K562 (cell line): ENCODE measurements around the gene AKIRIN1. TPM values are rescaled to one million over a fixed set of nuclear protein-coding genes. Genes with fewer than 3 reads are reported as not detected.

Experiments
- ATAC-seq: fragments of 200-7000 bp; cut with Tn5 transposase; 3 replicates; pipeline ENCODE4 v1.9.1; 2020; ENCODE audit warnings: moderate library complexity
- BruUV-seq: library from RNA; stranded (reverse); fragments of 400-500 nt; replicated peaks from 2 replicates; lab custom pipeline; 2021; lab: Mats Ljungman, UMichigan
- CTCF ChIA-PET: fragments of 300-600 bp; formaldehyde crosslinking; extraction: SDS; loops from one replicate; lab custom pipeline; 2021; ENCODE audit warnings: low intra/inter-chr PET ratio; lab: Yijun Ruan, JAX
- POLR2A ChIA-PET: fragments of 300-600, 350-650 bp; sonication (Branson Sonifier 250); formaldehyde crosslinking; extraction: SDS; loops from one replicate; lab custom pipeline; 2021; ENCODE audit warnings: antibody characterized with exemption, inconsistent platforms; lab: Yijun Ruan, JAX
- DNase-seq, 4 experiments: peaks; one replicate each; pipeline versions ENCODE4 v3.0.0 to v3.0.0-alpha.2; 2011 to 2018; ENCODE audit warnings: low spot score in 3 of 4, mixed read lengths in 3 of 4; ENCODE audit errors: extremely low read depth in 1 of 4
- FAIRE-seq: peaks from 2 replicates; lab custom pipeline; 2011; peaks lifted over from hg19 to GRCh38; lab: Jason Lieb, UNC
- H2AFZ ChIP-seq: 2 replicates; pipeline ENCODE4 v1.6.0; 2011; ENCODE audit warnings: low read depth, low read length, control low read depth, inconsistent platforms
- H3K27ac ChIP-seq: fragments of 200-600 bp; 3 replicates; pipeline ENCODE4 v1.8.0; 2011; ENCODE audit warnings: low read depth, mild to moderate bottlenecking, control low read depth, inconsistent platforms, low read length, moderate library complexity, mixed read lengths; ENCODE audit errors: extremely low read depth
- H3K27me3 ChIP-seq, 2 experiments: fragments of 300-600 bp in 1 of 2; 2 replicates in 1 of 2; 3 replicates in 1 of 2; pipeline versions ENCODE4 v1.6.0 to v1.8.0; 2011; ENCODE audit warnings: inconsistent platforms in 2 of 2, low read length in 2 of 2, mild to moderate bottlenecking in 1 of 2, mixed read lengths in 1 of 2, moderate library complexity in 1 of 2; ENCODE audit not compliant: control insufficient read depth in 2 of 2, insufficient read depth in 2 of 2
- H3K36me3 ChIP-seq: fragments of 300-600 bp; 3 replicates; pipeline ENCODE4 v1.8.0; 2011; ENCODE audit warnings: mild to moderate bottlenecking, low read length, inconsistent platforms; ENCODE audit not compliant: control insufficient read depth, insufficient read depth
- H3K4me1 ChIP-seq, 2 experiments: fragments of 200-600 bp in 1 of 2; replicated peaks in 1 of 2; 2 replicates in 1 of 2; 3 replicates in 1 of 2; pipeline versions ENCODE4 v1.5.1 to v1.8.0; 2011; ENCODE audit warnings: inconsistent platforms in 2 of 2, low read length in 2 of 2, mild to moderate bottlenecking in 1 of 2, mixed read lengths in 1 of 2, moderate library complexity in 1 of 2; ENCODE audit not compliant: control insufficient read depth in 2 of 2, insufficient read depth in 2 of 2
- H3K4me2 ChIP-seq: 2 replicates; pipeline ENCODE4 v1.6.1; 2011; ENCODE audit warnings: low read length, control low read depth, inconsistent platforms, mixed read lengths; ENCODE audit not compliant: insufficient read depth
- H3K4me3 ChIP-seq: fragments of 200-600 bp; sonication (generic), shearing (Covaris generic); 2 replicates; pipeline ENCODE4 v1.5.1; 2016; ENCODE audit warnings: control low read depth, inconsistent platforms
- H3K79me2 ChIP-seq: fragments of 200-600 bp; 3 replicates; pipeline ENCODE4 v1.8.0; 2011; ENCODE audit warnings: low read length, inconsistent platforms; ENCODE audit not compliant: control insufficient read depth, insufficient read depth
- H3K9ac ChIP-seq, 2 experiments: 2 replicates each; pipeline versions ENCODE4 v1.6.0 to v1.6.1; 2011; ENCODE audit warnings: low read depth in 2 of 2, low read length in 2 of 2, control low read depth in 1 of 2, inconsistent platforms in 1 of 2, mild to moderate bottlenecking in 1 of 2, mixed read lengths in 1 of 2; ENCODE audit not compliant: insufficient read depth in 1 of 2
- H3K9me1 ChIP-seq: one replicate; pipeline ENCODE4 v1.6.0; 2011; ENCODE audit warnings: inconsistent platforms, mild to moderate bottlenecking, low read length, moderate library complexity; ENCODE audit not compliant: control insufficient read depth, insufficient read depth
- H3K9me3 ChIP-seq: replicated peaks from 2 replicates; pipeline ENCODE4 v1.5.1; 2011; ENCODE audit warnings: low read depth, low read length, inconsistent platforms; ENCODE audit not compliant: control insufficient read depth, insufficient read depth
- H4K20me1 ChIP-seq: replicated peaks from 2 replicates; pipeline ENCODE4 v1.6.1; 2011; ENCODE audit warnings: low read length, inconsistent platforms, mixed read lengths; ENCODE audit not compliant: control insufficient read depth, insufficient read depth
- ADNP ChIP-seq: fragments of 200-800 bp; sonication (Bioruptor generic); IDR thresholded peaks from 2 replicates; pipeline ENCODE4 v1.6.1; 2016; ENCODE audit warnings: missing genetic modification characterization, missing compliant biosample characterization
- ESRRB ChIP-seq: fragments of 250-450 bp; sonication (Bioruptor Pico); IDR thresholded peaks from 2 replicates; pipeline ENCODE4 v1.5.0; 2020; ENCODE audit warnings: mild to moderate bottlenecking, moderate library complexity, borderline replicate concordance
- GABPB1 ChIP-seq: sonication (generic); formaldehyde crosslinking; IDR thresholded peaks from 2 replicates; pipeline ENCODE4 v1.8.0; 2022; ENCODE audit warnings: mild to moderate bottlenecking, missing genetic modification reagents
- KHSRP ChIP-seq: fragments of 450-650 bp; IDR thresholded peaks from 2 replicates; pipeline ENCODE4 v1.6.1; 2017
- MCM7 ChIP-seq, 2 experiments: fragments of 450-650 bp; IDR thresholded peaks; 2 replicates each; pipeline ENCODE4 v1.6.1; 2016 to 2018
- PKNOX1 ChIP-seq: fragments of 450-650 bp; IDR thresholded peaks from 2 replicates; pipeline ENCODE4 v1.6.1; 2016
- ZBTB7A ChIP-seq: IDR thresholded peaks from 2 replicates; pipeline ENCODE4 v1.6.1; 2011; ENCODE audit warnings: low read depth, mild to moderate bottlenecking, low read length, moderate library complexity, borderline replicate concordance; ENCODE audit not compliant: control insufficient read depth
- ZNF121 ChIP-seq: sonication (generic); formaldehyde crosslinking; conservative IDR thresholded peaks from 2 replicates; pipeline ENCODE4 v1.8.0; 2022; ENCODE audit warnings: missing genetic modification reagents
- WGBS: fragments of 100-300 bp; shearing (Covaris generic); methylation state at CpG from one replicate; pipeline ENCODE4 v1.1.6; 2016; ENCODE audit warnings: low coverage, mixed read lengths; ENCODE audit not compliant: insufficient coverage; ENCODE audit errors: missing lambda C conversion rate; 5-methylcytosine and 5-hydroxymethylcytosine counted together
- in situ Hi-C: fragments of 300-500 bp; cut with MboI; formaldehyde crosslinking; loops from 4 replicates; pipeline ENCODE4 v1.15.0; 2018; ENCODE audit warnings: inconsistent platforms, mixed read lengths
- intact Hi-C: fragments of 100-400 bp; cut with micrococcal nuclease; formaldehyde crosslinking; loops from 2 replicates; pipeline ENCODE4 v1.14.2; 2022
- polyA plus RNA-seq, 8 experiments: library from polyadenylated mRNA; depleted of rRNA in 4 of 8; stranded (reverse) in 5 of 8; unstranded in 3 of 8; fragments of >200 nt; fragmentation: Nextera tagmentation in 2 of 8; fragmentation: Illumina TruSeq in 1 of 8; extraction: Ambion mirVana in 2 of 8; extraction: Trizol in 1 of 8; gene quantifications; 2 replicates each; pipeline versions ENCODE4 v1.2.1 to v1.2.3, GENCODE V29; 2011 to 2014; ENCODE audit warnings: inconsistent platforms in 1 of 8, missing spikeins in 1 of 8
- total RNA-seq, 7 experiments: library from RNA; depleted of rRNA in 6 of 7; stranded (reverse); fragments of >200 nt in 6 of 7; fragmentation: Illumina TruSeq in 2 of 7; extraction: Trizol in 2 of 7; gene quantifications; 2 replicates each; pipeline versions ENCODE4 v1.2.1 to v1.2.3, GENCODE V29; 2011 to 2021; ENCODE audit warnings: low replicate concordance in 1 of 7

The AKIRIN1 gene
- total and polyA plus RNA-seq, 9 of the 15 experiments (the other 6 are each of a cell fraction or from before 2014, with no cell fraction given) = 11.5 to 139 (median 83.4) TPM

GRCh38 chr1:38958967-38959366, 32.1 kb upstream of the AKIRIN1 start (continued):
- TF ChIP-seq ZNF121 (no peak), GABPB1 (CRISPR knock-in tag) (no peak), PKNOX1 (no peak), ESRRB (CRISPR knock-in tag) (no peak), ZBTB7A (no peak)

- peak; percentile 25; the same call in 1 of the 2 replicates for TF ChIP-seq KHSRP
- 0 out of 4 replicates have a peak, but pooled peaks of 1 of the 2 experiments have one; percentile 26 for TF ChIP-seq MCM7 (IDR thresholded peaks at IDR 0.05)
- no peak for TF ChIP-seq ADNP (tag)
- Histone ChIP-seq H3K4me2 (no peak overlapping the region), H3K4me3 (no peak overlapping the region), H3K27ac (no peak overlapping the region), H3K4me1 (peaks cover 9 to 15% of the 10 kb centered on the region in 2 experiments; a peak in 4 of 5 replicates), H3K79me2 (no peaks in the 10 kb centered on the region), H3K9ac (no peak overlapping the region), H4K20me1 (0 out of 2 replicates have a peak, but pooled peaks cover 3% of the 10 kb centered on the region), H3K9me1 (no peaks in the 10 kb centered on the region), H3K36me3 (no peaks in the 10 kb centered on the region), H2AFZ (peak overlapping the region; percentile 34; the same call in 1 of the 2 replicates), H3K9me3 (0 out of 2 replicates have a peak, but pooled peaks cover 4% of the 10 kb centered on the region), H3K27me3 (no peaks in the 10 kb centered on the region)
- in situ Hi-C loops (no loop called here), intact Hi-C loops (no loop called here)
- ChIA-PET CTCF (no interaction called here), POLR2A (no interaction called here)
- ATAC-seq = no peak
- DNase-seq = no peak
- no peak for FAIRE-seq
- WGBS = 41% methylated on average over 3 of the region's 3 CpGs
- no TSS peak for BruUV-seq
Measured at GRCh38 chr1:38962113-38962512, 29.0 kb upstream of the AKIRIN1 start.
